ENCODE data around the gene CIDEC. TPM values are rescaled to one million over a fixed set of nuclear protein-coding genes. Genes with fewer than 3 reads are reported as not detected.

CIDEC gene
- total and polyA plus RNA-seq, 2 of the 13 experiments (the other 11 are each of a cell fraction or from before 2014, with no cell fraction given), result 2.5 to 10.4 TPM

DNA sequence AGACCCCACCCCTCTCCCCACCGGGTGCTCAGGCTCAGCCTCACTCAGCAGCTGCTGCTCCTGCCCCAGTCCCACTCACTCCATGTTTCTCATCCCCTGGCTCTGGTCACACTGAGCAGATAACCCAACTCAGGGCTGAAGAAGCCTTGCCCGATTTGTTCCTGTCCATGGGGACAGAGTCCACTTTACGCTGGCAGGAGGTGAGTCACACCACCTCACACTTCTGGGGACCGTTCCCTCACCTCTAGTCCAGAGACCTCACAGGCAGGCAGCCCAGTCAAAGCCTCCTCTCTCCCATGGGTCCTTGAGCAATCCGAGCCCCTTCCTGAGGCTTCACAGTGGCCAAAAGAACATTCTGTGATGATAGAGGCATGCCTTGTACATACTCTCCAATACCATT, 1.4 kb downstream of the CIDEC start (continued):
- TF ChIP-seq, protein P1, sequence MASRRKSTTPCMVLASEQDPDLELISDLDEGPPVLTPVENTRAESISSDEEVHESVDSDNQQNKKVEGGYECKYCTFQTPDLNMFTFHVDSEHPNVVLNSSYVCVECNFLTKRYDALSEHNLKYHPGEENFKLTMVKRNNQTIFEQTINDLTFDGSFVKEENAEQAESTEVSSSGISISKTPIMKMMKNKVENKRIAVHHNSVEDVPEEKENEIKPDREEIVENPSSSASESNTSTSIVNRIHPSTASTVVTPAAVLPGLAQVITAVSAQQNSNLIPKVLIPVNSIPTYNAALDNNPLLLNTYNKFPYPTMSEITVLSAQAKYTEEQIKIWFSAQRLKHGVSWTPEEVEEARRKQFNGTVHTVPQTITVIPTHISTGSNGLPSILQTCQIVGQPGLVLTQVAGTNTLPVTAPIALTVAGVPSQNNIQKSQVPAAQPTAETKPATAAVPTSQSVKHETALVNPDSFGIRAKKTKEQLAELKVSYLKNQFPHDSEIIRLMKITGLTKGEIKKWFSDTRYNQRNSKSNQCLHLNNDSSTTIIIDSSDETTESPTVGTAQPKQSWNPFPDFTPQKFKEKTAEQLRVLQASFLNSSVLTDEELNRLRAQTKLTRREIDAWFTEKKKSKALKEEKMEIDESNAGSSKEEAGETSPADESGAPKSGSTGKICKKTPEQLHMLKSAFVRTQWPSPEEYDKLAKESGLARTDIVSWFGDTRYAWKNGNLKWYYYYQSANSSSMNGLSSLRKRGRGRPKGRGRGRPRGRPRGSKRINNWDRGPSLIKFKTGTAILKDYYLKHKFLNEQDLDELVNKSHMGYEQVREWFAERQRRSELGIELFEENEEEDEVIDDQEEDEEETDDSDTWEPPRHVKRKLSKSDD (CRISPR knock-in tag; IDR thresholded peaks at IDR 0.05; ENCODE audit: low read depth), result no peak
- TF ChIP-seq, protein P2, sequence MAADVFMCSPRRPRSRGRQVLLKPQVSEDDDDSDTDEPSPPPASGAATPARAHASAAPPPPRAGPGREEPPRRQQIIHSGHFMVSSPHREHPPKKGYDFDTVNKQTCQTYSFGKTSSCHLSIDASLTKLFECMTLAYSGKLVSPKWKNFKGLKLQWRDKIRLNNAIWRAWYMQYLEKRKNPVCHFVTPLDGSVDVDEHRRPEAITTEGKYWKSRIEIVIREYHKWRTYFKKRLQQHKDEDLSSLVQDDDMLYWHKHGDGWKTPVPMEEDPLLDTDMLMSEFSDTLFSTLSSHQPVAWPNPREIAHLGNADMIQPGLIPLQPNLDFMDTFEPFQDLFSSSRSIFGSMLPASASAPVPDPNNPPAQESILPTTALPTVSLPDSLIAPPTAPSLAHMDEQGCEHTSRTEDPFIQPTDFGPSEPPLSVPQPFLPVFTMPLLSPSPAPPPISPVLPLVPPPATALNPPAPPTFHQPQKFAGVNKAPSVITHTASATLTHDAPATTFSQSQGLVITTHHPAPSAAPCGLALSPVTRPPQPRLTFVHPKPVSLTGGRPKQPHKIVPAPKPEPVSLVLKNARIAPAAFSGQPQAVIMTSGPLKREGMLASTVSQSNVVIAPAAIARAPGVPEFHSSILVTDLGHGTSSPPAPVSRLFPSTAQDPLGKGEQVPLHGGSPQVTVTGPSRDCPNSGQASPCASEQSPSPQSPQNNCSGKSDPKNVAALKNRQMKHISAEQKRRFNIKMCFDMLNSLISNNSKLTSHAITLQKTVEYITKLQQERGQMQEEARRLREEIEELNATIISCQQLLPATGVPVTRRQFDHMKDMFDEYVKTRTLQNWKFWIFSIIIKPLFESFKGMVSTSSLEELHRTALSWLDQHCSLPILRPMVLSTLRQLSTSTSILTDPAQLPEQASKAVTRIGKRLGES (CRISPR knock-in tag; IDR thresholded peaks at IDR 0.05; ENCODE audit: borderline replicate concordance), result no peak
- TF ChIP-seq HMGXB4 (CRISPR knock-in tag; IDR thresholded peaks at IDR 0.05; ENCODE audit: borderline replicate concordance in 1 of 2, low read depth in 1 of 2), result no peak
- no peak for TF ChIP-seq TCF7L2 (IDR thresholded peaks at IDR 0.05; ENCODE audit: low read depth, low read length)
- TF ChIP-seq TFE3 (CRISPR knock-in tag; IDR thresholded peaks at IDR 0.05), result no peak
- TF ChIP-seq DMTF1 (CRISPR knock-in tag; IDR thresholded peaks at IDR 0.05), result no peak
- no peak for TF ChIP-seq ZNF234 (CRISPR knock-in tag; conservative IDR thresholded peaks at IDR 0.05)
- peak; percentile 98 for TF ChIP-seq FOSL2 (CRISPR knock-in tag; IDR thresholded peaks at IDR 0.05)
- no peak for TF ChIP-seq ZBTB7B (CRISPR knock-in tag; IDR thresholded peaks at IDR 0.05)
- TF ChIP-seq ZNF446 (CRISPR knock-in tag; IDR thresholded peaks at IDR 0.05), result no peak
- TF ChIP-seq ZNF775 (CRISPR knock-in tag; IDR thresholded peaks at IDR 0.05; ENCODE audit: borderline replicate concordance), result no peak
- TF ChIP-seq HNRNPL (IDR thresholded peaks at IDR 0.05; ENCODE audit: low read depth, low read length), result no peak

Measured in HepG2 (cell line).